Panc1 (cell line): Measurements from ENCODE around the gene PPARG. TPM values are rescaled to one million over a fixed set of nuclear protein-coding genes. Genes with fewer than 3 reads are reported as not detected.

Experiments used
- ATAC-seq: fragments of 200-7000 bp; cut with Tn5 transposase; 2 replicates; pipeline ENCODE4 v1.9.1; 2020; ENCODE audit warnings: mild to moderate bottlenecking, moderate library complexity
- BruUV-seq: library from RNA; stranded (reverse); fragments of 400-500 nt; replicated peaks from 2 replicates; lab custom pipeline; 2021; lab: Mats Ljungman, UMichigan
- CTCF ChIA-PET: fragments of 300-600 bp; sonication (Branson Sonifier 250); formaldehyde crosslinking; loops from one replicate; lab custom pipeline; 2022; ENCODE audit warnings: antibody characterized with exemption; lab: Charles Lee
- POLR2A ChIA-PET: fragments of 300-600 bp; sonication (Branson Sonifier 250); formaldehyde crosslinking; loops from one replicate; lab custom pipeline; 2022; ENCODE audit warnings: antibody characterized with exemption; lab: Charles Lee
- DNase-seq: peaks from one replicate; pipeline ENCODE4 v3.0.0-alpha.2; 2010; ENCODE audit warnings: low read depth, low spot score
- H3K27ac ChIP-seq: 2 replicates; pipeline ENCODE4 v1.5.1; 2011; ENCODE audit warnings: mild to moderate bottlenecking, low read length, inconsistent platforms
- H3K27me3 ChIP-seq: fragments of 200-500 bp; sonication (Bioruptor generic); 2 replicates; pipeline ENCODE4 v1.6.0; 2014; ENCODE audit warnings: low read length, inconsistent platforms; ENCODE audit not compliant: control insufficient read depth, insufficient read depth
- H3K36me3 ChIP-seq: fragments of 200-500 bp; sonication (Bioruptor generic); 2 replicates; pipeline ENCODE4 v1.5.1; 2014; ENCODE audit warnings: inconsistent platforms, mild to moderate bottlenecking, low read length, moderate library complexity; ENCODE audit not compliant: control insufficient read depth, insufficient read depth
- H3K4me1 ChIP-seq: 2 replicates; pipeline ENCODE4 v1.5.1; 2011; ENCODE audit warnings: inconsistent platforms, mild to moderate bottlenecking, low read length, moderate library complexity; ENCODE audit not compliant: control insufficient read depth, insufficient read depth
- H3K4me3 ChIP-seq, 2 experiments: 2 replicates each; pipeline ENCODE4 v1.5.1; 2011 to 2012; ENCODE audit warnings: low read depth in 2 of 2, low read length in 2 of 2, mild to moderate bottlenecking in 2 of 2, inconsistent platforms in 1 of 2, moderate library complexity in 1 of 2
- H3K9me3 ChIP-seq: fragments of 200-500 bp; sonication (Bioruptor generic); 2 replicates; pipeline ENCODE4 v1.5.1; 2014; ENCODE audit warnings: low read depth, mild to moderate bottlenecking, inconsistent platforms, low read length, moderate library complexity; ENCODE audit not compliant: control insufficient read depth, insufficient read depth
- CTCF ChIP-seq: fragments of 450-650 bp; IDR thresholded peaks from 2 replicates; pipeline ENCODE4 v1.5.1; 2017; ENCODE audit warnings: mild to moderate bottlenecking
- POLR2AphosphoS5 ChIP-seq: IDR thresholded peaks from 2 replicates; pipeline ENCODE4 v1.6.1; 2012; ENCODE audit warnings: mild to moderate bottlenecking, low read depth, low read length, moderate library complexity
- REST ChIP-seq, 2 experiments: IDR thresholded peaks; 2 replicates each; pipeline ENCODE4 v1.6.1; 2011 to 2012; ENCODE audit warnings: low read depth in 2 of 2, control low read depth in 1 of 2, low read length in 1 of 2, mild to moderate bottlenecking in 1 of 2, moderate library complexity in 1 of 2; ENCODE audit not compliant: insufficient read depth in 1 of 2
- SIN3A ChIP-seq: IDR thresholded peaks from 2 replicates; pipeline ENCODE4 v1.6.1; 2012; ENCODE audit warnings: low read depth, mild to moderate bottlenecking, low read length, moderate library complexity, borderline replicate concordance; ENCODE audit not compliant: insufficient read depth
- TCF7L2 ChIP-seq: IDR thresholded peaks from 2 replicates; pipeline ENCODE4 v1.6.1; 2011; ENCODE audit warnings: mild to moderate bottlenecking, low read depth, low read length, inconsistent platforms
- in situ Hi-C: cut with HindIII; loops from 2 replicates; pipeline ENCODE4 v1.10.0; 2016; ENCODE audit warnings: low sequenced_read_pairs, low pct_unique_long_range_greater_than_20kb
- intact Hi-C: fragments of 100-400 bp; cut with micrococcal nuclease; formaldehyde crosslinking; loops from one replicate; pipeline ENCODE4 v1.10.0; 2022; ENCODE audit not compliant: unreplicated experiment
- total RNA-seq: library from RNA; stranded (reverse); gene quantifications from one replicate; pipeline ENCODE4 v1.2.1, GENCODE V29; 2021; ENCODE audit not compliant: unreplicated experiment

Gene PPARG
- total RNA-seq, 1 experiment from 2014 or later = 88.1 TPM

GRCh38 chr3:12433823-12434222 lies 145.0 kb downstream of the PPARG start:
- in situ Hi-C loops = no loop called here
- BruUV-seq = no TSS peak
- no peaks in the 10 kb centered on the region for H3K27me3 ChIP-seq

GRCh38 chr3:12436514-12437220 lies 147.8 kb downstream of the PPARG start:
- no peaks in the 10 kb centered on the region; the same call in 1 of the 2 replicates for H3K36me3 ChIP-seq
- in situ Hi-C loops = no loop called here
- ChIA-PET POLR2A (no interaction called here), CTCF (interaction anchor here (0.6 kb wide), 1 partner anchor 116 kb away, joined by 3 read pairs; no protein-coding TSS in a partner anchor)
- ATAC-seq (no peak), DNase-seq (no peak)
- peaks cover 22% of the 10 kb centered on the region for H3K4me1 ChIP-seq
- H3K27ac ChIP-seq = peak overlapping the region; percentile 75
- H3K9me3 ChIP-seq = no peaks in the 10 kb centered on the region
- no peak overlapping the region for H3K4me3 ChIP-seq
- intact Hi-C loops = no loop called here
- no peaks in the 10 kb centered on the region for H3K27me3 ChIP-seq
- TF ChIP-seq SIN3A = no peak
- BruUV-seq = no TSS peak

More at GRCh38 chr3:12433823-12434222, 145.0 kb downstream of the PPARG start:
- no peak for TF ChIP-seq CTCF
- no peak for TF ChIP-seq SIN3A
- no peak for TF ChIP-seq REST (IDR thresholded peaks at IDR 0.05; ENCODE audit: insufficient read depth in 1 of 2, low read depth in 2 of 2, low read length in 1 of 2)
- TF ChIP-seq POLR2AphosphoS5 = no peak
- DNase-seq = no peak
- CTCF ChIA-PET = no interaction called here
- no peak; the same call in 1 of the 2 replicates for ATAC-seq
- POLR2A ChIA-PET = no interaction called here
- Histone ChIP-seq H3K4me3 (no peak overlapping the region), H3K27ac (peak overlapping the region; percentile 75), H3K36me3 (no peaks in the 10 kb centered on the region; the same call in 1 of the 2 replicates), H3K4me1 (peaks cover 20% of the 10 kb centered on the region), H3K9me3 (no peaks in the 10 kb centered on the region)
- intact Hi-C loops = no loop called here

- TF ChIP-seq REST (IDR thresholded peaks at IDR 0.05; ENCODE audit: insufficient read depth in 1 of 2, low read depth in 2 of 2, low read length in 1 of 2) = no peak
- TF ChIP-seq TCF7L2 = no peak
- no peak for TF ChIP-seq POLR2AphosphoS5
- no peak for TF ChIP-seq CTCF
- no peak for TF ChIP-seq SIN3A
- ChIA-PET CTCF (interaction anchor here (0.6 kb wide), 1 partner anchor 115 kb away, joined by 3 read pairs; no protein-coding TSS in a partner anchor), POLR2A (no interaction called here)
- no peak for DNase-seq
- Histone ChIP-seq H3K27me3 (no peaks in the 10 kb centered on the region), H3K4me3 (no peak overlapping the region), H3K9me3 (no peaks in the 10 kb centered on the region), H3K36me3 (no peaks in the 10 kb centered on the region; the same call in 1 of the 2 replicates), H3K4me1 (peaks cover 22% of the 10 kb centered on the region), H3K27ac (peak overlapping the region; percentile 75)
- intact Hi-C loops (no loop called here), in situ Hi-C loops (no loop called here)
- no peak for ATAC-seq
- no TSS peak for BruUV-seq
Observed at GRCh38 chr3:12437221-12437605, 148.3 kb downstream of the PPARG start.
